Skeletal muscle cell (primary cell): ENCODE measurements around the gene PNPLA2.

Experiments used
- DNase-seq: peaks from one replicate; pipeline ENCODE4 v3.0.0-alpha.2; 2010; ENCODE audit warnings: low read depth
- H3K4me3 ChIP-seq: 2 replicates; pipeline ENCODE4 v1.5.1; 2011; ENCODE audit warnings: low read depth, mild to moderate bottlenecking, control low read depth, low read length, moderate library complexity

The PNPLA2 gene

DNA sequence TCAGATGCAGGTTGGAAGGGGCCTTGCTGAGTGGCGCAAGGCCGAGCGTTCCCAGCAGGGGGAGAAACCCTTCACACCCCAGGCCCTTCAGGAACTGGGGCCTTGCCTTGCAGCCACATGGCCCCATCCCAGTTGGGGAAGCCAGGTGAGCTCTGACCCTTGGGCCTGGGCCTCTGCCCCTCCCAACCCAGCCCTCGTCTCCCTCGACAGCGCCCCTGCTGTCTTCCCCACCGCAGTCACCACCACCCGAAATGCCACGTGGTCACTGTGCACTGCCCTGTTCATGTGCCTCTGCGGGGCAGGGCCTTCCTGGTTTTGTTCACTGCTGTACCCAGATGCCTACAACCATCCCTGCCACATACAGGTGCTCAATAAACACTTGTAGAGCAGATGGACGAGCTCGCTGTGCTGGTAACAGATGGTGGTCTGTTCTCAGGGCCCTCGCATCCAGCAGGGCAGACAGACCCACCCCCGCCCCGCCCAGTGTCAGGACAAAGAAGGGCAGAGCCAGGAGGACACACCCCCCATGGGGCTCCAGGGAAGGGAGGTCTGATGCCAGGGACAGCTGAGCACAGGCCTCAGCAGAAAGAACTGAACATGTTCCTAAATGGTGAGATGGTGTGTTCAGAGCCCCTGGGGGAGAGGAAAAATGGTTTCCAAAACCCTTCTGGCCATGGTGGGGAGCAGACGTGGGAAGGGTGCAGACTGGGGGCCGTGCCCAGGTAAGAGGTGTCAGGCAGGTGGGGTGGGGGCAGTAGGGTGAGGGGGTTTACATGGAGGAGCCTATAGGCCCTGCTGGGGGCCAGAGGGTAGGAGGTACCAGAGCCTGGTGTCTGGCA lies 19.9 kb downstream of the PNPLA2 start:
- H3K4me3 ChIP-seq, result no peak overlapping the region
- no peak for DNase-seq

DNA sequence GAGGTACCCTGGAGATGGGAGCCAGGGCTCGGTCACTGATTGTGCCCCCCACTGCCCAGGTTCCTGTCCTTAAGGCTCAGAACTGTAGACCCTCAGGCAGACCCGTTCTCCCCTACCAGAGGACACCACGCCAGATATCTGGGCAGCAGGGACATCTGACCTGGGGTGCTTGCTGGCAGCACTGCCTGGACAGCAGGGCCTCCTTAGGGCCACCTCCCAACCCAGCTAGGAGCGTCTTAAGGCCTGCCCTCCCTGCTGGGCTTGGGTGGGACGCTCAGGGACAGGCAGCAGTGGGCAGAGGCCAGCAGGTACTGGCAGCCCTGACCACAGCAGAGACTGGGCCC lies 20.5 kb downstream of the PNPLA2 start:
- no peak overlapping the region for H3K4me3 ChIP-seq
- no peak for DNase-seq

DNA sequence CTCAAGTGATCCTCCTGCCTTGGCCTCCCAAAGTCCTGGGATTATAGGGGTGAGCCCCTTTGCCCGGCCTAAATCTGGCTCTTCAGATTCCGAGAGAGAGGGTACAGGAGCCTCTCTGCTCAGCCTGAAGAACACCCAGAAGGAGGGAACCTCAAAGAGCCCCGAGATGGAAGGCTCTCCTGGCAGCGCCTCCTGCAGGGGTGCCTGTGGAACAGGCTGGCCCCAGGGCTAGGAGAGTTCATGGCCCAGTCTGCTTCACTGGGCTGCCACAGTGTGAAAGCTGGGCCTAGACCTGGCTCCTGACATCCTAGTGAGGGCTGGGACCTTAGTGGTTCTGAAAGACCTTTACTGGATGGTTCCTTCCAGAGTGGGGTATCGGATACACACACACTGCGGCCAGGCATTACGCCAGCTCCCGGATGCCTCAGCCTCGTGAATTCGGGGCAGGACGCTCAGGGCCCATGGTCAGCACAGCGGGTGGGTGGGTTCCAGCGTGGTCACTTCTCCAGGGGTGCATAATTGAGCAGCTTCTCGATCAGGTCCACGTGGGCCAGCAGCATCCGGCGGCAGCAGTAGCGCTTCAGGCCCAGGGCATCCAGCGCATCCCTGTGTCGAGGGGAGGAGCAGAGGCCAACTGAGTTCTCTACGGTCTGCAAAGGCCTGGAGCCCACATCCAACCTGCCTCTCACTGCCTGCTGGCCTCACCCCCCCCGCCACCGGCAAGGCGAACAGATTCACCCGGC lies 21.3 kb downstream of the PNPLA2 start:
- no peak overlapping the region for H3K4me3 ChIP-seq
- no peak for DNase-seq

- peak overlapping the region; percentile 96 for H3K4me3 ChIP-seq
- DNase-seq, result no peak
Measured at GRCh38 chr11:841981-842369, 23.3 kb downstream of the PNPLA2 start.

DNA sequence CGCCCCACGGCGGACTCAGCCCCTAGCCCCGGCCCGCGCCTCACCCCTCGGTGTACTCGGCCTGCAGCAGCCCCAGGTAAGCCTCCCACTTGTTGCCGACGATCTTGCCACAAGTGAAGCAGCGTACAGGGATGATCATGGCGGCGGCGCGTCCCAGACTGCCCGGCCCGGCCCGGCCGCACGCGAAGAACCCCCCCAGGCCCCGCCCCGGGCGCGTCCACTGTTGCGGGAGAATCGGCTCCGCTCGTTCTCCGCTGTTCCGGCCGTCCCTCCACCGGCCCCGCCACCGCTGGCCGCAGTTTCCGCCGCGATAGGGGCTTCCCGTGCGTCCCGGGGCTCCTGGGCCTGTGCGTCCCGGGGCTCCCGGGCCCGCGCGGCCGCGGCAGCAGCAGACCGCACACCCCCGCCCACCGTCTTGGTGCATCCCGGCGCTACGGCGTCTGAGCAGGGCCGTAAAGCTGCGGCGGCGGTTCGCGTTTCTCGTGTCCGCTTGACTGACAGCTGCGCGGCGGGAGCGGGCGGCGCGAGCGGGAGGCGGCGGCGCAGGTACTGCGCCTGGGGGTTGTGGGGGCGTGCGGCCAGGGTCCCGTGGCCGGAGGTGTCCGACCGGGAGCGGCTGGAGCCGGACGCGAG lies 23.8 kb downstream of the PNPLA2 start, which contains the start of the genes POLR2L and TSPAN4:
POLR2L (minus strand) TSS at position 160 of the 633 bp plus-strand sequence; CDS start at position 139, 21 bp downstream.
TSPAN4 (plus strand) TSS at position 483 of the 633 bp plus-strand sequence. CDS start 7,453 bp downstream, outside the sequence.
- DNase-seq, result peak; percentile 64
- H3K4me3 ChIP-seq, result peak within 1 kb of the TSS; percentile 96

DNA sequence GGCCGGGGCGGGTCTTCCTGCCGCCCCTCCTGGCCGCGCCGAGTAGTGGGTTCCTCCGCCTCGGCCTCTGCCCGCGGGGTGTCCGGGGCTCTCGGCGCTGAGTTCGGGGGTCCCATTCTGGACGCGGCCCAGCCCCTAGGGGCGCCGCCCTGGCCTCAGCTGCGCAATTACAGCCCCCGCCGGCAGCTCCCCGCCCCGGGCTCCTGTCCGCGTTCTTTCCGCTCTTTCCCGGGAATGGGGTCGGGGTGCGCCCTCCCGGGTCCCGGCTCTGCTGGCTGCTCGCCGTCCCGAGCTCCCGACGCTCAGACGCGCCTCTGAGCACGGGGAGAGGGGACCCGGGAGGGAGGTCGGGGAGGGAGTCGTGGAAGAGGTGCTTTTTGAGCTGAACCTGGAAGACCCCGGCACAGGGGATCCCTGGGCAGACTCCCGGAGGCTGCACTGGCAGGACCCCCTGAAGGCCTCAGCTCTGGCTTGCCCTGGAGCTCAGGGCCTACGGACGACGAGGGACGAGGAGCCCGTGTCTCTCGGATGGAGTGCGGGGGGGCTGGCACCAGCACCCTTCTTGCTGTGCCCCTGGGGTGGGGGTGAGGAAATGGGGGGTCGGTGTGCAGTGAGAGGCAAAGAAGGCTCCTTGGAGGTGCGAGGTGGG lies 24.5 kb downstream of the PNPLA2 start:
- DNase-seq, result no peak
- H3K4me3 ChIP-seq, result peak overlapping the region; percentile 96

DNA sequence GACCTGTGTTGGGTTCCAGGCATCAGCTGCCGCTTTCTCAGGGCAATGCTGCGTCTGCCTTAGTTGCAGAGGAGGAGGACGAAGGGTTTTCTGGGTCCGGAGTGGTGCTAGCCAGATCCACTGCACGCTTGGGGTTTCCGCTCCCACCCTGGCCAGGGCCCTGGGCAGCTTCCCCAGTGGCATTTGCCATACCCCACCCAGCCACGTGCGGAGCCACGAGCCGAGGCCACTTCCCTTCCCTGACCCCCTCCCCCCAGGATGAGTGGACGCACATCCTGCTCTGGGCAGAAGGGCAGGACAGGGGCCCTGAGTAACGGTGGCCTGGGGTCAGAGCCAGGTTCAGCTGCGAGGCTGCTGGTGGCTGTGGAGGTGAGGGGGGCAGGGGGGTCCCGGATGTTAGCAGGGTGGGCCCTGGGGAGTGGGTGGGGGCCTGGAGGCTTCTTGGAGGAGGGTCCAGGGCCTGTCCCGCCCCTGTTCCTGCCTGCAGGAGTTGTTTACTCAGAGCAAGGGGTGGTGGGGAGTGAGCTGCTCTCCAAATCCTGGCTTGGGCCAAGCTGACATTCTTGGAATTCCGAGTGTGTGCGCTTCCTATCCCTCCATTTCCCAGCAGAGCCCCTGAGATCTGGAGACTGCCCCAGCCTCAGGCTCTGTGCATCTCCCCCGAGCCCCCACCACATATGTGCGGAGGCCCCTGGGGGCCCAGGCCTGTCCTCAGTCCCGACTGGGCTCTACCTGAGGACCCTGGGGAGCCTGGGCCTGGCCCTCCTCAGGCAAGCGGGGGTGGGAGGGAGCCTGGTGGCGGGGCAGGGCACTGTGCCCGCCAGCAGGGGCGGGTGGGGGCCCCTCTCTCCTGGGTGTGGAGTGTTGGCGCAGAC lies 25.3 kb downstream of the PNPLA2 start:
- H3K4me3 ChIP-seq, result peak overlapping the region; percentile 96
- DNase-seq, result peak; percentile 82

- peak overlapping the region; percentile 96 for H3K4me3 ChIP-seq
- DNase-seq, result peak; percentile 73
Measured at GRCh38 chr11:844693-845644, 26.3 kb downstream of the PNPLA2 start.

GRCh38 chr11:845872-846495 lies 27.3 kb downstream of the PNPLA2 start:
- DNase-seq, result no peak

GRCh38 chr11:846496-847098 lies 27.9 kb downstream of the PNPLA2 start:
- no peak for DNase-seq
- no peak overlapping the region for H3K4me3 ChIP-seq

More at GRCh38 chr11:845872-846495, 27.3 kb downstream of the PNPLA2 start:
- peak overlapping the region; percentile 7 for H3K4me3 ChIP-seq

GRCh38 chr11:847876-848275 lies 29.2 kb downstream of the PNPLA2 start:
- no peak overlapping the region for H3K4me3 ChIP-seq
- DNase-seq, result no peak

DNA sequence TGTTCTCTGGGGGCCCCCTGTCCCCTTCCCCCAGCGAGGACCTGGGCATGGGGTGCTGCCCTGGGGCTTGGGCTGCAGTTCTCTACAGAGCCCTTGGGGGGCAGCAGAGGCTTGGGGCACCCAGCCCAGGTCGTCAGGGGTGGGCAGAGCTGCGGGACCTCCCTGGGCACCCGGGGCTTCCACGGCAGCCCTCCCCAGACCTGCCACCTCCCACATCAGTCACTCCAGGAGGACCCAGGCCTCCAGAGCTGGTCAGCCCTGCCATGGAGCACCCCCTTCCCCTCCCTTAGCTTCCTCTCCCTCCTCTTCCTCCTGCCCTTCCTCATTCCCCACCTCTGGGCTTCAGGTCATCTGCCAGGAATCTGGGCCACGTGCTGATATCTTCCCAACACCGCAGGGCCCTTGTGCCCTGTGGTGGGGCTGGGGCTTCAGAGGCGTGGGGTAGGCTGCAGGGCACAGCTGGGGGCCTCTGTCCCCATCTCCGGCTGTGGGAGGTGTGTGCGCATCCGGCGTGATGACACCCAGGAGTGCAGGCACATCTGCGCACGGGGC lies 29.7 kb downstream of the PNPLA2 start:
- no peak overlapping the region for H3K4me3 ChIP-seq
- no peak for DNase-seq

DNA sequence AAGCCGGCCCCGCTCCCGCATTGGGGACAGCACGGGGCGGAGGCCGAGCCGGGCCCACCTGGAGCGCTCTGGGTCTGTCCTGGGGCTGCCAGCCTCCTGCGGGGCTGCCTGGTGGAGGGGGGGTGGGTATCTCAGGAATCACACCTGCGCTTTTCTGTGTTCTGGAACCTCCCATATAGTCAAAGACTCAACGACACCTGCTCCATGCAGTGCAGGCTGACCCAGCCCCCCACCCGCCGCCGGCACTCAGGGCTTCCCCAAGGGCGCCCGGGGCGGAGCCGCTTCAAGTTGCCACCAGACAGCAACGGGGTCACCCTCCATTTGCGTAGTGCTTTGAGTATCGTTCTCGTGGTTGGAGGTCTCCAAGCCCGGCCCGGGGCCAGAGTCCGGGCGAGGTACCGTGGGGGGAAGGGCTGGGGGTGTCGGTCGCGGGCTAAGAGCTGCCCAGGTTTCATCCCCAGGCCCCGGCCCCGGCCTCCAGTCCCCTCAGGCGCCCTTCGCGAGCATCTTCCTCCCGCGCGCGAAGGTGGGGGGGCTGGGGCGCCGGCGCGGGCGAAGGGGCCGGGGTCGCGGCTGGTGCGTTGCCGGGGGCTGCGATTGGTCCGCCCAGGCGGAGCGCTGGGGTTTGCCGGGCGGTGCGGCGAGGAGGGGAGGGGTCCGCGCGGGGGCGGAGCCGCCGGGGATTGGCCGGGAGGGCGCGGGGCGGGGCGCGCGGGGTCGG lies 30.6 kb downstream of the PNPLA2 start:
- H3K4me3 ChIP-seq, result peak overlapping the region; percentile 53
- DNase-seq, result no peak

DNA sequence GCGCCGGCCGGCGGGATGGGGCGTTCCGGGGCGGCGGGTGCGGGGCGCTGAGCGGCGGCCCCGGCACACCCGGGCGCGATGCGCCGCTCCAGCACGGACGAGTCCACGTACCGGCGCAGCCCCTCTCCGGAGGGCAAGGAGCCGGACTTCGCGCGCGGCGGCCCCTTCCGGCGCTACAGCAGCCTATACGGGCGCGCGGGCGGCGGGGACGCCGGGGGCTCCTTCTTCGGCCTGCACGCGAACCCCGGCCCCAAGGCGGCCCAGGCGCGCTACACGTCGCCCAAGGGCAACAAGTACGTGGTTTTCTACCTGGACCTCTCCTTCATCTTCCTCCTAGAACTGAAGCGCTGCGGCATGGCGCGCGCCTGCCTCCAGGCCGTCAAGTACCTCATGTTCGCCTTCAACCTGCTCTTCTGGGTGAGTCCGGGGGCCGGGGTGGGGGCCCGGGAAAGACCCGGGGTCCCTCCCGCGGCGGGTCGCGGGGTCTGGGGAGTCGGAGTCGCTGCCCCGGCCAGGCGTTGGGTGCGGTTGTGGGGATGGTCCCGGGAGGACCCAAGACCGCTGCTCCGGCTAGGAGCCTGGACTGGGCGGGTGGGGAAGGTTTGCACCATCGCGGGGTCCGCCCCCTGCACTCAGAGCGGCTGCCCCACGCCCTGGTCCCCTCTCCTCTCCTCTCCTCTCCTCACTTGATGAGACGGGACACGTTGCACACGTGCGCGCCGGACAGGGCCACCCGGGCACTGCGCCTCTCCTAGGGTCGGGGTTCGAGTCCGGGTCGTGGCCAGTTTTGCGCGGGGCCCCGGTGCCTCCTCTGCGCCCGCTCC lies 31.4 kb downstream of the PNPLA2 start:
- DNase-seq, result no peak
- H3K4me3 ChIP-seq, result peak overlapping the region; percentile 53
